Fibroblast of skin of right biceps (primary cell): ENCODE results near the gene DNAL1.
"Not testable (repeated sequence)": the region's sequence is repeated elsewhere in the genome, so short reads cannot be mapped to it uniquely, and the experiment has no call there.

ENCODE experiments used
- DNase-seq: peaks from one replicate; pipeline ENCODE4 v3.0.0-alpha.2; 2013

The DNAL1 gene

DNA sequence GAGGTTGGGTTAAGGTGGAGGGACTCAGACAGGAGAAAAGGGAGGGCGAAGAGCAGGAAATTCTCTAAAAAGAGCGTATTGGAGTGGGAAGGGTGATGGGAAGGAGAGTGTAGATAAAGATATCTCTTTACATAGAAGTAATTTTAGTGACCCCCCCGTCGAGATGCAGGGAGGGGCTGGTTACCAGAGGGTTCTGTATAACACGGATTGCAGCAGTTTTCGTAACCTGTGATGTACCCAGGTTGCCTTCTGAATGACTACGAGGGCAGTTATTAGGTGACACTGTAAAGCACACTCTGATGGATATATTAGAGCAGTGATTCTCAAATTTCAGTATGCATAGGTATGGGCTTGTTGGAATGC is 443 bp downstream of the DNAL1 start:
- no peak for DNase-seq

DNA sequence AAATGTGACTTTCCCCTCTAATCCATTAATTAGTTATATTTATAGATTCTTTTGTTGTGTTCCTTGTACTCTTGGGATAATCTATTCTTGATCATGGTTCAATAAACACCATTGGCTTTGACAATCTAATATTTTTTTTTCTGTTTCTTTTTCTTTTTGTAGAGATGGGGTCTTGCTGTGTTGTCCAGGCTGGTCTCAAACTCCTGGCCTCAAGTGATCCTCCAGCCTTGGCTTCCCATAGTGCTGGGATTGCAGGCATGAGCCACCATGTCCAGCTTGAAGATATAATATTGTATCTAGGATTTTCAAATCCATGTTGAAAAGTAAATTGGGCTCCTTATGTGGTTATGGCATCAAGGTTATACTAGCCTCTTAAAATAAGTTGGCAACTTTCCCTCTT is 6.2 kb downstream of the DNAL1 start:
- no peak for DNase-seq

DNA sequence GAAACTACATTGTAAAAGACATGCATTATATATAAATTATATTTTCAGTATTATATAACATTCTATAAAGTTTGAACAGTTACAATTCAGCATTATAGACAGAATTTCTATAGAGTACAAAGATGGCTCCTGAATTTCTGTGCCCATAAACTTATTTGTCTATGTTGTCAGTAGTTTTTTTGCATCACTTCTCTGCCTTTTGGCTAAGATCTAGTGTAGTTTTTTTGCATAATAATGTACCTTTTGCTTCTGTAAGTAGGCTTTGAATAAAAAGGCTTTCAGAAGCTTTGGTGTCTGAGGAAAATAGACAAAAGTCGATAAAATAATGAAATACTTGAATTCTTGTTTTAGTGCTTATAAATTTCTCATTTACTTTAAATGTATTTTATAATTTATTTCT is 11.1 kb downstream of the DNAL1 start:
- no peak for DNase-seq

DNA sequence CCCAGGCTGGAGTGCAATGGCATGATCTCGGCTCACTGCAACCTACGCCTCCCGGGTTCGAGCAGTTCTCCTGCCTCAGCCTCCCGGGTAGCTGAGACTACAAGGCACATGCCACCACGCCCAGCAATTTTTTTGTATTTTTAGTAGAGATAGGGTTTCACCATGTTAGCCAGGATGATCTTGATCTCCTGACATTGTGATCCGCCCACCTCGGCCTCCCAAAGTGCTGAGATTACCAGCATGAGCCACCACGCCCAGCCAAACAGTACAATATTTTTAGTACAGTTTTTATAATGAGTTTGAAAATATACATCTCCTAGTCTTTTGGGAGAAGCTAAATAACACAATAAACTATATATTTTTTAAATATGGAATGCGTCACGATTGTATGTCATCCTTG is 14.4 kb downstream of the DNAL1 start:
- DNase-seq = not testable (repeated sequence)

DNA sequence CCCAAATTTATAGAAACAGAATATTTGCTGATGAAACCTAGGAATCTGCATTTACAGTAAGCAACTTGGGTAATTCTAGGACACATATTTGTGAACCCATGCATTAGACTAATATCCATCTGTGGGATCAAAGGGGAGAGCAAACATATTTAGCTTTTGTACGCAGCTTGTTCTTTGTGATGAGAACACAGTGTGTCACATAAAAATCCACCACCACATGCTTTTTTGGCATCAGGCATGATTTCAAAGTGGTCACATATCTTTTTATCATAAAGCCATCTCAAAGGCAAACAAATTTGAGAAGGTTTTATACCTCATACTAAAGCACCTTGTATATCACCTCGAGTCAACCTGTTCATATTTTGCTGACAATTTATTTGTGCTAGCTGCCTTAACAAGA is 15.7 kb downstream of the DNAL1 start:
- DNase-seq = no peak

DNA sequence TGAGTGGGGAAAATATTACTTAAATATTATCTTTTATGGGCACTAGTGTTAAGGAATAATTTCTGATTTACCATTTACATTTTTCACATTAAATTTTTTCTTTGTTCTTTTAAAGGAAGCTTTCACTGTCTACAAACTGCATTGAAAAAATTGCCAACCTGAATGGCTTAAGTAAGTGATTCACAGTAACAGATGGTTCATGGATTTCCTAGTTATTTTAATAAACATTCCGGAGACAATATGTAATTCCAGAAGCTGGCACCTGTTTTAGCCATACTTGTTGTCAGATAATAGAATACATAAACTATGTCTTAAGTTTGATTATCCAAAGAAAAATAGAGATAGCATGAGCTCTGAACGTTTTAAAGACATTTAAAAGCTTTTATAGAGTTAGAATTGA is 17.1 kb downstream of the DNAL1 start:
- DNase-seq = peak; percentile 7

DNA sequence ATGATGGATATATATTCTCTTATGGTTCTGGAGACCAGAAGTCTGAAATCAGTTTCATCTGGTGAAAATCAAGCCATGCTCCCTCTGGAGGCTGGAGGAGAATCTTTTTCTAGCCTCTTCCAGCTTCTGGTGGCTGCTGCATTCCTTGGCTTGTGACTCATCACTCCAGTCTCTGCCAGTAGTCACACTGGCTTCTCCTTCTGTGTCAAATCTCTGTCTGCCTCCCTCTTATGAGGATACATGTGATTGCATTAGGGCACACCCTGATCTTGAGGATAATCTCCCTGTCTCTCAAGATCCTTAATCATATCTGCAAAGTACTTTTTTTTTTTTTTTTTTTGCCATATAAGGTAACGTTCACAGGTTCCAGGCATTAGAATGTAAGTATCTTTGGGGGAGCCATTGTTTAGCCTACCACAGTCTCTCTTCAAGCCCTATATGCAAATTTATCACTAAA is 17.7 kb downstream of the DNAL1 start:
- peak; percentile 96 for DNase-seq

DNA sequence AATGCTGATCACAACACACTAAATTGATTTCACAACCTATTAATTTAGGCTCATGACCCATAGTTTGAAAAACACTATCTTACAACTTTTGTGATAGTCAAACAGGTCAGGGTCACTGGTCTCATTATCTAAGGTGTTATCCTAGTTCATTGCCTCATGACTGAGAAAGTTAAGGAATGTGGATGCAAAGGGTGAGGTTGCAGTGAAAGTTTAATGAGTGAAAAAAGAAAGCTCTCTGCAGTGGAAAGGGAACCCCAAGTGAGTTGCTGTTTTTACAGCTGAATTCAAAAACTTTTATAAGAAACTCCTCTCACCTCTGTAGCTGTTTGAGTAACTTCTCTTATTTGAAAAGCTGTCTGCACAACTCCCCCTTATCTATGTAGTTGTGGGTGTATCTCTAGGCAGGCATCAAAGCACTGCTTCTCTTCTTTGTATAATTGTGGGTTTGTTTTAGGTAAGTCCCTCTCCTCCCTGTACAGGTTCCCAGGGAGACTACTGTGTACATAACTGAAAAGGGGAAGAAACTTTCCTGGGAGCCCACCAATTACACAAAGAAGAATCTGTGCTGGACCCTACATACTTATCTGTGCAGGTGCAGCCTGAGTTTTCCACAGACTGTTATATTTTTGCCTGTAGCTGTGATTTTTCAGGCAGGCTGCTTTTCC is 18.9 kb downstream of the DNAL1 start:
- no peak for DNase-seq

DNA sequence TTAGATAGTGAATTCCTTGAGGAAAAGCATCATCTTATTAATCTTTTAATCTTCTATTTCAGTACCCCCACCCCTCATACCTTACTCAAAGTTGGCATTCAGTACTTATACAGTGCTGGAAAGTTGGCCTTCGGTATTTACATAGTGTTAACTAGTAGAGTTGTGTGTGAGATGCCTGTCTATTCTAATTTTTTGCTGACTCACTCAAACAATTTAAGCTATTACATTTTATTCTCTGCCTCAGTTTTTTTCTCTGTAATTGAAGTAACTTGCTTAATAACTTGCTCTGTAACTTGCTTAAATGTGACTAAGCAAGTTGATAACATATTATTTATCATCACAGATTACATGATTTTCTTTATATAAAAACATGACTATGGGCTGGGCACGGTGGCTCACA is 20.3 kb downstream of the DNAL1 start:
- no peak for DNase-seq

DNA sequence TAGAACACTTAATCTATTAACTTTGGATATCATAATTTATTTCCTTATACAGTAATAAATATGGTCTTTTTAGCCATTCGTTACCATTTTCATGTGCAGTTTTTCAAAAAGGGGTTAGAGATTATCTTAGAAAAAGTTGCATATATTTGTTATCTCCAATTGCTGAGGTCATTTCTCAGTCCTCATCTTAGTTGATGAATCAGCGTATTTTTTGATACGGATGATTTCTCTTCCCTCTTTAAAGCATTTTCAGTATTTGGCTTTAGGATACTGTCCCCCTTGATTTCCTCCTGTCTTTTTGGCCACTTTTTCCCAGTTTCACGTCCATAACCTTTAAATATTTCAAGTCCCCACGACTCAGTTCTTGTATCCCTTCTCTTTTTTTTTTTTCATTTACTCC is 21.8 kb downstream of the DNAL1 start:
- DNase-seq = no peak

DNA sequence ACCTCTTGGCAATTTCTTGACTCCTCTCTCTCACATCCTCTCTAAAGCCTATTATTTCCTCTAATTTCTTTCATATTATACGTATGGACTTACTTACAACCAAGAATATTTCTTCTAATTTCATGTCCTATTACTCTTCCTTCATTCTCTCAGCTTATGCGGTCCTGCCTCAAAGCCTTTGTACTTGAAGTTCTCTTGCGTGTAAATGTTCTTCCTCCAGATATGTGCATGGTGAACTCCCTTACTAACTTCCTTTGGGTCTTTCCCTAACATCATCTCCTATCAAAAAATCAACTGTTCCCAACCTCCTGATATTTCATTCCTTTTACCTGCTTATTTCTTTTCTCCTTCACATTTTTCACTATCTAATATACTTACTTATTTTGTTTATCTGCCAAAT is 23.1 kb downstream of the DNAL1 start:
- no peak for DNase-seq

DNA sequence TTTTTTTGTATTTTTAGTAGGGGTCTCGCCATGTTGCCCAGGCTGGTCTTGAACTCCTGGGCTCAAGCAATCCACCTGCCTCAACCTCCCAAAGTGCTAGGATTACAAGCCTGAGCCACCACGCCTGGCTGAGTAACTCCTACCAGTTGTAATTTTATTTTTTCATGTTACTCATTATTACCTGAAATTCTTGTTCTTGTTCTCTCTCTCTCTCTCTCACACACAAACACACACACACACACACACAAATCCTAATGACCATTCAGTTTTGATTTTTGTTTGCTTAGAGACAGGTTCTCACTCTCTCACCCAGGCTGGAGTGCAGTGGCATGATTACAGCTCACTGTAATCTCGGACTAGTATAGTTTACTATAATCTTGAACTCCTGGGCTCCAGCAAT is 30.2 kb downstream of the DNAL1 start:
- DNase-seq = no peak

DNA sequence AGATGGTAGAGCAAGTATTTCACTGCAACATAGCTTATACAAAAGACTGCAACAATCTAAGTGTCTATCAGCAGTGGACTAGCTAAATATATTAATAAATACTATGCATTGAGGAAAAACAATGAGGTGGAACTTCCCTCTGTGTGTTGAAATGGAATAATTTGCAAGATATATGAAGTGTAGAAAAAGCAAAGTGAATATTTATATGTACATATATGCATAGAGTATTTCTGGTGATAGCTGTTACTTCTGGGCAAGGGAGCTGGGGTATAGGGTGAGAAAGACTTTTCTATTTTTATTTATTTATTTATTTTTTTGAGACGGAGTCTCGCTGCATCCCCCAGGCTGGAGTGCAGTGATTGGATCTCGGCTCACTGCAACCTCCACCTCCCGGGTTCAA is 33.9 kb downstream of the DNAL1 start:
- no peak for DNase-seq

DNA sequence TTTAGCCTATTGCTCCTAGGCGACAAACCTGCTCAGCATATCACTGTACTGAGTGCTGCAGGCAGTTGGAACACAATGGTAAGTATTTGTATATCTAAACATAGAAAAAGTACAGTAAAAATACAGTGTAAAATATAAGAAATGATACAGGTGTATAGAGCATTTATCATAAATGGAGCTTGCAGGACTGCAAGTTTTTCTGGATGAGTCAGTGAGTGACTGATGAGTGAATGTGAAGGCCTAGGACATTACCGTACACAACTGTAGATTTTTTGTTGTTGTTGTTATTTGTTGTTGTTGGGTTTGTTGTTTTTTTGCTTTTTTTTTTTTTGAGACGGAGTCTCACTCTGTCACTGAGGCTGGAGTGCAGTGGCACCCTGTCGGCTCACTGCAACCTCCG is 36.0 kb downstream of the DNAL1 start:
- DNase-seq = no peak

DNA sequence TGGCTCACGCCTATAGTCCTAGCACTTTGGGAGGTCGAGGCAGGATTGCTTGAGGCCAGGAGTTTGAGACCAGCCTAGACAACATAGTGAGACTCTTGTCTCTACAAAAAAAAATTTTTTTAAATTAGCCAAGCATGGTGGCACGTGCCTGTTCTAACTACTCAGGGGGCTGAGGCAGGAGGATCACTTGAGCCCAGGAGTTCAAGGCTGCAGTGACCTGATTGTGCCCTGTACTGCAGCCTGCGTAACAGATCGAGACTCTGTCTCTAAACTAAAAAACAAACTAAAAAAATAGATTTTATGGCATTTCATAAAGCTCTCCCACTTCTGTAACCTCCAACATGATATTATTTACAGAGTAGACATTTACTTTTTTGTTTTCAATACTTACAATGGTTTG is 39.8 kb downstream of the DNAL1 start:
- no peak for DNase-seq

DNA sequence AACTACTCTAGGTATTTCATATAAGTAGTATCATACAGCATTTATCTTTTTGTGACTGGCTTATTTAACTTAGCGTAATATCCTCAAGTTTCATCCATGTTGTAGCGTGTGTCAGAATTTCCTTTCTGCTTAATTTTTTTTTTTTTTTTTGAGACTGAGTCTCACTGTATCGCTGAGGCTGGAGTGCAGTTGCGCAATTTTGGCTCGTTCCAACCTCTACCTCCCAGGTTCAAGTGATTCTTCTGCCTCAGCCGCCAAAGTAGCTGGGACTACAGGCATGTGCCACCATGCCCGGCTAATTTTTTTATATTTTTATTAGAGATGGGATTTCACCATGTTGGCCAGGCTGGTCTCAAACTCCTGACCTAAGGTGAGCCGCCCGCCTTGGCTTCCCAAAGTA is 40.5 kb downstream of the DNAL1 start:
- no peak for DNase-seq

DNA sequence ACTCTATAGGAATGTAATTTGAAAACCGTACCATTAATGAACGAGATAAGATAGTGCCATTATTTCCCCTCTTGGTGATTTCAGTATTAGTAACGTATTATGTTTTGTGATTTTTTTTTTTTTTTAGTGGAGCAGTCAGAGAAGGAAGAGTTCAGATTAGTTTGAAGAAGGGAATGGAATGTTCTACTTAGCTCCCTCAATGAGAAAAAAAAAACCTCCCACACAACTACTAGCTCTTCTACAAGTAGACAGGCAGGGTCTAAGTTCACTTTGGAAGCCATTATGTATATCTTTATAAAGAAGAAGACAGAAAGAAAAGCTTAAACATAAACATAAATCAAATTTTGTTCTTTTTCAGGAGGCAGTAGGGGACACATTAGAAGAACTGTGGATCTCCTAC is 42.1 kb downstream of the DNAL1 start:
- no peak for DNase-seq

DNA sequence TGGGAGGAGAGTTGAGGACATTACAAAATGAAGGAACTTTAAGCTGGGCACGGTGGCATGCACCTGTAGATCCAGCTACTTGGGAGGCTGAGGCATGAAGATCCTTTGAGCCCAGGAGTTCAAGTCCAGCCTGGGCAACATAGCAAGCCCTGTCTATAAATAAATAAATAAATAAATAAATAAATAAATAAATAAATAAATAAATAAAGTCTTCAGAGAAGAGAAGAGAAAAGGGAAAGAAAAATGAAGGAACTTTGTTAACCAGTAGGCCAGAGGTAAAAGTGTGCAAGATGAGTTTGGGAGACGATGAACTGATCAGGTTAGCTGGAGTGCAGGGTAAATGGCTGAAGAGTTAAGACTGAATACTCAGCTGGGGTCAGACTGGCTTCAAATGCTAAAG is 49.3 kb downstream of the DNAL1 start:
- DNase-seq = no peak

DNA sequence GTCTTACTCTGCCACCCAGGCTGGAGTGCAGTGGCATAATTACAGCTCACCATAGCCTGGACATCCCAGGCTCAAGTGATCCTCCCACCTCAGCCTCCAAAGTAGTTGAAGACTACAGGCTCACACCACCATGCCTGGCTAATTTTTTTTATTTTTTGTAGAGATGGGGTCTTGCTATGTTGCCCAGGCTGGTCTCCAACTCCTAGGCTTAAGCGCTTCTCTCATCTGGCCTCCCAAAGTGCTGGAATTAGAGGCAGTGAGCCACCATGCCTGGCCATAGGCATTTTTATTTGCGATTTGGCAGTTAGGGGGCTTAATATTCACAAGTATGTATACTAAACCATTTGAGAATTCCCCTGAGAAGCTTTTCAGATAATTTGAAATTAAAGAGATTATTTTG is 50.3 kb downstream of the DNAL1 start:
- no peak for DNase-seq

DNA sequence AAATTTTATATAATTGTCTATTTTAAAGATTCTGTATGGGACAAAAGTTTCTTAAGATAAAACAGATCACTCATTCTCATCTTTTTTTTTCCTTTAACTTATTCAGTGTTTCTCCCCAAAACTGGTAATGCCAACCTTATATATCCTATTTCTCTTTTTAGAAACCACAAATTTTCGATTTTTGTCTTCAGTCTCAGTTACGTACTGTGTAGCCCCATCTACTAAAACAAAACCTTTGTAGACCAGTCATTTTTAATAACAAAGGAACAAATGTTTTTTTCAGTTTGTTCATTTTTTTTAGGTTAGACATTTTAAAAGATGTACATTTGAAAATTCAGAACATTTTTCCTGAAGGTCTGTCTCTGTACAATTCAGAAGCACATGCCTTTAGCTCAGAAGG is 51.2 kb downstream of the DNAL1 start:
- DNase-seq = no peak

DNA sequence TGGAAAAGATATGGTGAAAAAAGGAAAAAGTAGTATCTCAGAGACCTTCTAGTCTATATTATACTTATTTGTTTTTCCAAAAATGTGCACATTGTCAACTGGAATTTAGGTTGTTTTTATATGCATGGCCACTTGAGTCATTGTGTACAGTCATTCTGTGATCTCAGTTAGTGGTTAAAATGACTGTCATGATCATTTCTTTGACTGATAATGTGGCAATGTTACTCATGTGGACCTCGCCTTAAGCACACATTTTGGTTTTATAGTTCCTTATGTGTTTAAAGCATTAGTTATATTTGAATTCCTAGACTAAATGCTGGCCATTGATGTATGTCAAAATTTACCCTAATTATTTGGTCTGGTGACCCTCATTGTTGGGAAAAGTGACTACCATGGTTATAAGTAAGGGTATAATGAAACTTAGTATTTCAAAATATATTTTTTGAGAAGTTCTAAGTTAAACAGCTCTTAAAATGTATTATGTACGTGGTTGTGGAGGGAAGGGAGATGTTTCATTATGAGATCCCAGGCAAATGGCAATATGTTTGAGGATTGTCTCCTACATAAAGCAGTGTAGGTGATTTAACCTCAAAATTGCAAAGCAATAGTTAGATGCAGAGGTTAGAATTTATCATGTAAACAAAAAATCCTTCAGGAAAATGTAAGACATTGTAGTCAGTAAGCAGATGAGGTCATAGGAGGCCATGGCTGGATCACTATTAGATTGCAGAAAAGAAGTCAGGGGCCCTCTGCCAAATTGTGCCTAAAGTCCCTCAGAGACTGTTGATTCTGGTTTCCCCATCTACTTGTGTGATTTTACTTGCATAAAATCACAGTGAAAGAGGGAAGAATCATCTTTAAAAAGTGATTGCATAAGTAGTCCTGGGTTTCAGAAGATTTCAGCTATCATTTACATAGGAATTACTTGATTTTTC is 51.9 kb downstream of the DNAL1 start:
- peak; percentile 79 for DNase-seq

DNA sequence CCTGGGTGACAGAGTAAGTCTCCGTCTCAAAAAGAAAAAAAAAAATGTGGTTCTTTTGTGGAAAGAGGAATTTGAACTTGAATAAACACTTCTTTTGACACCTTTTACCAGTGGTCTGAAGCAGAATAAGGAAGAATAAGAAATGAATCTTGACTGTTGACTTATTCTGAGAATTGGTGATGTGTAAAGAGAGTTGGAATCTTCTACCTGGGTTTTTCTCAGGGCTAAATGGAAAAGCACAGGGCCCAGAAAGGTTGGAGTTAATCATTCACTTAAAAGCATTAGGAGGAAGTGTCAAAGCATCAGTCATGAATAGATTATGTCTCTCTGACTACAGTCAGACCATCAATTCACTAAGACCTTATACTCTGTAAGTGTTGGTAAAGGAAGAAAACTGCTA is 55.5 kb downstream of the DNAL1 start:
- DNase-seq = no peak

DNA sequence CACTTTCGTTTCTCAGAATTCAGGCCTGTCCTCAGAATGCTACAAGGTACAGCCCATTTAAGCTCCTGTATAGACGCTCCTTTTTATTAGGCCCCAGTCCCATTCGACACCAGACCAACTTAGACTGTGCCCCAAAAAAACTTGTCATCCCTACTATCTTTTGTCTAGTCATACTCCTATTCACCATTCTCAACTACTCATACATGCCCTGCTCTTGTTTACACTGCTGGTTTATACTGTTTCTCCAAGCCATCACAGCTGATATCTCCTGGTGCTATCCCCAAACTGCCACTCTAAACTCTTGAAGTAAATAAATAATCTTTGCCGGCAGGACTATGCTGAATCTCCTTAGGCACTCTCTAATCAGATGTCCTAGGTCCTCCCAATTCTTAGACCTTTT is 63.3 kb downstream of the DNAL1 start:
- DNase-seq = not testable (repeated sequence)

DNA sequence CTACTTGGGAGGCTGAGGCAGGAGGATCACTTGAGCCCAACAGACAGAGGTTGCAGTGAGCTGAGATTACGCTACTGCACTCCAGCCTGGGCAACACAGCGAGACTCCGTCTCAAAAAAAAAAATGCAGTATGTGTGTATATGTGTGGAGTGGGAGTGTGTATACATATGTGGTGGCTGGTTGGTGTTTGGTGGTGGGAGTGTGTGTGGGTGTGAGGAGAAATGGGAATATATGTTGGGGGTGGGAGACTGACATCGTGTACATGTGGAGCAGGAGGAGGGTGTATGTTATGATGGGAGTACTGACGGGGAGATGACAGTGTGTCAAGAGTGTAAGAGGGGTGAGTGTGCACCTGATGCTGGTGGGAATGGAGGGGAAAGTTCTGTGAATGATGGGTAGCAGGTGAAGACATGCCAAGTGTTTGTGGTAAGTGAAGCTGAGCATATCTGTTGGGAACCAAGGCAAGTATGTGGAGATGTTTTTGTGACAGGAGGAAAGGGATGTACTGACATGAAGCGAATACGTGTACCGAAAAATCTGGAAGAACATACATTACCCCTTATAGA is 65.2 kb downstream of the DNAL1 start:
- DNase-seq = no peak
